GM19099 (cell line): ENCODE measurements around the gene DOK1.
A peak's percentile ranks its signal among the peaks of the same experiment; 100 is the strongest.

Source experiments
- POLR2A ChIP-seq: IDR thresholded peaks from 3 replicates; pipeline ENCODE4 v1.6.1; 2011; ENCODE audit warnings: low read depth; ENCODE audit not compliant: insufficient read length; ENCODE audit errors: extremely low read depth

Gene DOK1

DNA sequence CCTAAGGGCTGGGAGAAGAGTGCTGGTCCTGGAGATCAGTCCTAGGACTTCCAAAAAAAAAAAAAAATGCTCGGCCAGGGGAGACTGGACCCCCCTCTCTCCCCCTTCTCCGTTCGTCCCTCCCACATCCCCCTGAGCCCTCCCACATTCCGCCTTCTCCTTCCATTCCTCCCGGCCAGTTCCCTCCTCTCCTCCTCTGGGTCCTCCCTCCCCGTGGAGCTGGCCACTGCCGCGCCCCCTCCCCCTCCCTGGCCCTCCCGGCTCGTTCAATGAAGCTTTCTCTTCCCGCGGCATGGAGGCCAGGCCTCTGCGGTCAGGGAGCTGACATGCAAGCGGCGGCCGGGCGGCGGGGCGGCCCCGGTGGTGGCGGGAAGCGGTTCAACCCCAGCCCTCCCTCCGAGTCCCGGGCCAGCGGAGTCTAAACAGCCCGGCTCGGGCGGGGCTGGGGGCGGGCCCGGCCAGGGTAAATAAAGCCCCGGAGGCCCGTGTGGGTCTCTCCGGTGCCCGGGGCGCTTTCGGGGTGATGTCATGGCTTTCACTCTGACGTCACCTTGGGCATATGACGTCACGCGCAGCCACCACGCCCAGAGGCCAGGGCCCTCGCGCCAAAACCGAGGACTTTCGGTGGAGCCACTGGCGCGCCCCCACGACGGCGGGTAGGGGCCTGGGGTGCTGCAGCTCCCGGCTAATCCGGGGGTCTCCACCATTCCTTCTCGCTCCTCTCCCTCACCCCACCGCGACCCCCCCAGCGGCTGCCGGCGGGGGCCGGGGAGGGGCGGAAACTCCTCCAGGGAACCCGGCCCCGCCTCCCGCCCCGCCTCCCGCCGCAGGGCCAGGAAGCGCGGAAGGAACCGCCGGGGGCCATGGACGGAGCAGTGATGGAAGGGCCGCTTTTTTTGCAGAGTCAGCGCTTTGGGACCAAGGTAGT lies at the start of gene DOK1, which contains the start of gene LOXL3:
Gene DOK1 (plus strand): TSS at position 829 of the 928 bp plus-strand sequence. CDS start 35 bp downstream, at position 864.
Gene LOXL3 (minus strand): TSS at position 51 of the 928 bp plus-strand sequence. CDS start 1,308 bp downstream, outside the sequence.
- peak; percentile 67 for TF ChIP-seq POLR2A

DNA sequence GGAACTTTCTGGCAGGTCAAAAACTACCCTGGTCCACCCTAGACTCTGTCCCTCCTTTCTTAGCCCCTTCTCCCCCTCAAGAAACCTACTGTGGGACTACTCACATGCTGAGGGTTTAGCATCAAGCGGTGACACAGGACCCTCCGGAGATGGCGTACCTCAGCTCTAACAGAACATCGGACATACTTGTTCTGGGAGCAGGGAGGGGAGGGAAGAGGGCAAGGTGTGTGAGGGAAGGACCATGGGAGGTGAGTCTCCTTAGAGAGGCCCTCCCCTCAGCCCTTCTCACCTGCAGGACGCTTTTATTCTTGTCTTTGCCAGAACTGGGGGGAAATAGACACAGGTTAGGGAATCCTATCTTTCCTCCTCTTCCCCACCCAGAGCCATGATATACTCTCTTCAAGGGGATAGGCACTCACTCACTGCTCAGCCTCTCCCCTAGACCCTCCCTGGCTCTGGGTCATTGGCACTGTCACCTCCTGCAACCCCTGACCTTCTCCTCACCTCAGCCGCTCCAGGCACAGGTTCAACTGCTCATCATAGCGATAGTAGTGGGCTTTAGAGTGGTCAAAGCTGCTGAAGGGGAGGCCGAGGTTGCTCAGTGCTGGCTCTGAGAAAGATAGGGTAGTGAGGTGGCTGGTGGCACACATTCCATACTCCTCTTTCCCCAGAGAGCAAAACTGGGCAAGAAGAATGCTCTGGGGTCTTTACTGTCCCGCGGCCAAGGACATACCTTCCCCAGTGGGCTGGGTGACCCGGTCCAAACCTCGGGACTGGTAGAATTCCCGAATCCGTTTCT lies 48.9 kb upstream of the DOK1 start:
- no peak for TF ChIP-seq POLR2A

DNA sequence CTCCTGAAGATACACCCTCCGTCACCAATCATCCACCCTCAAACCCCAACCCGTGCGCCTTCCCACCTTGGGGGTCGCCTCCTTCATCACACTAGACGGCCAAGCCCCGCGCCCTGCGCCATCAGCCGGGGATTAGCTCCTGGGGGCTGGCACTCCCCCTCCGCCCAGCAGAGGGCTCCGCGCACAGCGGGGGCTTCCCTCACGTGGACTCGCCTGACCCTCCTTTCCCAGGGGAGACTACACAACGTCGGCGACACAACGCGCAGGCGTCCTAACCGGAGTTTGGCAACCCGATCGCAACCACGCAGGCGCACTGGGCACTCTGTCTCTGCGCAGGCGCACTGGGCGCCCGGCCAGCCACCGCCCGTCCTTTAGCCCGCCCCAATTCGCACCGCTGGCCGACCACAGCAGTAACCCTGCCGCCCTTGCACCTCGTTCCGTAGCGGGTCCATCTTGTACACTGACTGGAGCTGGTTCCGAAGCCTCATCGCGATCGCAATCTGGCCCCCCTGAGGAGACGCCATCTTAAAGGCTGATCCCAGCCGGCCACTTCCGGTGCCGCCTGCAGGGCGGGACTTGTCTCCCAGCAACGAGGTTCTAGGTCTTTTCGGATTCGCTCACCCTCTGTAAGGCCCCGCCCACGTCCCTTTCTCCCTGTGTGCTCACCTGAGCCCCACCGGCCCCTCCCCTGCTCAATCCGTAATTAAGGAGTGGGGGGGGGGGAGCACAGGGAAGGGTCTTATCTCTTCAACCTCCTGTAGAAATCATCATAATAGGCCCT lies 47.2 kb upstream of the DOK1 start, which contains the start of gene PCGF1:
Gene PCGF1 (minus strand): TSS at position 551 of the 781 bp plus-strand sequence. CDS start 27 bp downstream, at position 524.
- peak; percentile 90 for TF ChIP-seq POLR2A

DNA sequence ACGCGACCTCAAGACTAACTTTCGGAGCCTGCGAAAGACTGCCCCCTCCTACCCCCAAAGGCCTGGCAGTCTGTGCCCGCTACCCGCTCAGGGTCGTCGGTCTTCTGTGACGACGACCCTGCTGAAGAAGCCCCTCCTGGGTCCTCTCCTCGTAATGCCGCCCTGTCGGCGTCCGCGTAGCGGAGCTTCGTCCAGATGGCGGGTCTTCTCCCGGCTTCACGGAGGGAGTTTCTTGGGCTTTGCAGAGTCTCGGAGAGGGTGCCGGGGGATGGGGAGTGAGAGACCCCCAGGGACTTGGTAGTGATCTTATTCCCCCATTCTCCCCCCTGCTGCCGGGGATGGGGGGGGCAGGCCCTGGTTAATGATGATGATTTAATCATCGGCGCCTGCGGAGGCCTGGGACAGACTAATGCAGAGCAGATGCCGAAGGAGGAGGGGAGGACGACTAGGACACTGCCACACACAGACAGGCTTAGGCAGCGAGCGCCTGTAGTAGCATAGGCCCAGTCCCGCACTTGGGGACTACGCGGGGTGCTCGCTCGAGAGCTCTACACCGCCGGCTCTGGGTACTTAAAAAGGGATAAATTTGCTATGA lies 46.5 kb upstream of the DOK1 start:
- no peak for TF ChIP-seq POLR2A

DNA sequence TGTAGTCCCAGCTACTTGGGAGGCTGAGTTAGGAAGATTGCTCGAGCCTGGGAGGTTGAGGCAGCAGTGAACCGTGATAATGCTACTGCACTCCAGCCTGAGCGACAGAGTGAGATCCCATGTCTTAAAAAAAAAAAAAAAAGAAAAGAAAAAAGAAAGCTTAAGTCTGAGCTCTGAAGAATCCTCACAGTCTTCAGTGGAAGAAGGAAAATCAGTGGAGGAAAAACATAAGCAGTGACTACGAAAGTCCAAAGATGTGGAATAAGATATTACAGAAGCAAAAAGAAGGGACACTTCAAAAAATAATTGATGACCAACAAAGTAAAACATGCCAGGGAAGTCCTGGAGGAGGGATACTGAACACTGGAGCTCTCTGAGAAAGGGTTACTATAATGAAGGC lies 44.2 kb upstream of the DOK1 start:
- TF ChIP-seq POLR2A, result no peak

DNA sequence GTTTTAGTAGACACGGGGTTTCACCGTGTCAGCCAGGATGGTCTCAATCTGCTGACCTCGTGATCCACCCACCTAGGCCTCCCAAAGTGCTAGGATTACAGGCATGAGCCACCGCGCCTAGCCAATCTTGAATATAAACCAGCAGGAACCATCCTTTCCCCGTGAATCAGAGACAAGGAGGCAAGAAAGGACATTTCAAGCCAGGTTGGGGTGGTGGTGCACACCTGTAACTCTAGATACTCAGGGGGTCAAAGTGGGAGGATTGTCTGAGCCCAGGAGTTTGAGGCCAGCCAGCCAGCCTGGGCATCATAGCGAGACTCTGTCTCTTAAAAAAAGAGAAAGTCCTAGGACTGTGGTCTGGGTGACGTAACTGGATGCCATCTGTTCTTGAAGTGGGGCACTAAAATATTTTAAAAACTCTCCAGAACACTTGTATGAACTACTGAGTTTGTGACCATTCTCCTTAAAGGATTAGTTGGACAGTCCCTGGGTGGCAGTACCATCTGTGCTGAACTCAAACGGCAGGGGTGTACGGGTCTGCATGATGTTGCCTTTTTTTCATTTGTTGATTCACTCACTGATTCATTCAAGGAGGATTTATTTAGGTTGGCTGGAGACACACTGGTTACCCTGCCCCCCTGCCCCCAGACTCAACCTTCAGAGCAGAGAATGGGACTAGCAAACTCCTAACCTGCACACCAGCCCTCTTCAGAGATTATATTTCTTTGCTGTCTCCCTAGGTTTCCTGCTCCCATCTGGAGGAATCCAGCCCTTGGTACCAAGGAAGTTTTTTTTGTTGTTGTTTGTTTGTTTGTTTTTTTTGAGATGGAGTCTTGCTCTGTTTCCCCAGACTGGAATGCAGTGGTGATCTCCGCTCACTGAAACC lies 43.2 kb upstream of the DOK1 start:
- TF ChIP-seq POLR2A, result no peak

DNA sequence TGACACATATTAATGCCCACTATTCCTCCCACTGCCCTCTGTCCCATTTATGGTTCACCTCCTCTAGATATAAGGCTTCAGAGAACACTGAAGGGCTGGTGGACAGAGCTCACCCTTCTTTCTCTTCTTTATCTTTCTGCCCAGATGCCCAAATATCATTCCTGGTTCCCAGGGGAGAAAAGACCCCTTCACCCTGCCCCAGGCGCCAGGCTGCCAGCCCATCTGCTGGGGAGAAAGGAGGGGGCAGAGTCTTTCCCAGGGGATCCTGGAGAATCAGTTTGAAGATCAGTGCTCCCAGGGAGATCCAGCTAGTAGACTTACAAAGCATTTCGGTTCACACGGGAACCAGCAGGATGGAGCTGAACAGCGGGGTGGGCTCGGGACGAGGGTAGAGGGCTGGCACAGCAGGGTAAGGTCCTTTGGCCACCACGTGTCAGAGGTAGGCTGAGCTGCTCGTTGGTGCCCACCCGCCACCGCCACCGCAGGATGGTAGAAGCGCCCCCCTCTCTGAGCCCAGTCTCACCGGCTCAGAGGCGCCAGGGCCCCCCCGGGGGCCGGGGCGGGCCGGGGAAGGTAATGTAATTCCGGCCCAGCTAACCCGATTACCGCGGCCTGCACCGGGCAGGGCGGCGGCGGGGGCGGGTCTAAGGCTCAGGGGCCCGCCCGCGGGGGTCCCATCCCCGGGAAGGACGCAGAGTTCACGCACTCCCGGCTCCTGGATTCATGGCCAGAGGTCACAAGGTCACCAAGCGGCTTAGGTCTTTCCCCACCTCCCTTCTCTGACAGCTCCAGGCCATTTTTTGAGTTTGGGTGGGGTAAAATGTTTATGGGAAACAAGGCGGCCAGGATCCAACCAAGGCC lies 41.5 kb upstream of the DOK1 start:
- TF ChIP-seq POLR2A, result no peak

DNA sequence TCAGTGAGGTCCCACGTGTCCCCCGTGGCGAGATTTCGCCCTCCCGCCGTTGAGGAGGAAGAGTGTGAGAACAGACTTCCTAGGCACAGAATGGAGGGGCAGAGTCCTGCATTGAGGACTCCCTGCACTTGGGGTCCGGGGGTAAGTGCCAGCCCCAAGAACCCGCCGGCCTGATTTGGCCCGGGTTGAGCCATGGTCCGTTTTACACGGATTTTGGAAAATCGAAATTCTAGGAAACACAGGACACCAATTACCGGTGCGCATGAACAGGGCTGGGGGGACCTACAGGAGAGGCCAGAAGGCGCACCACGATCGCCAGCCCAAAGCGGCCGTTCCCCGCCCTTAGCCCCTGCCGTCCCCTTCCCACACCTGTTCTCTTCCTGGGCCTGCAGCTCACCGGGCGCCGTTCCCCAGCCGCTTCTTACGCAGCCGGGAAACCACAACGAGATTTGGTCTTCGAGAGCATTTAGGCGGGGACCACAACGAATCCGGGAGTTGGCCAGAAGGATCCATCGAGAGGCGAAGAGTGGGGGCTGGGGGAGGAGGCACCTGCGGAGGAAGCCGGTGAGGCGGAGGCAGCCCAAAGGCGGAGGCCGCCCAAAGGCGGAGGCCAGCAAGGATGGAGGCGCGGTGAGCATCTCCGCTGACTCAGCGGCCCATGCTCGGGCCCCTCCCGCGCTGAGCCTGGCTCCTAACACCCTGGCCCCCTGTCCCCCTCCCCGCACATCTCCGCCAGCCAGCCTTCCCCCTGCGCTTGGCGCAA lies 40.7 kb upstream of the DOK1 start:
- TF ChIP-seq POLR2A, result no peak

DNA sequence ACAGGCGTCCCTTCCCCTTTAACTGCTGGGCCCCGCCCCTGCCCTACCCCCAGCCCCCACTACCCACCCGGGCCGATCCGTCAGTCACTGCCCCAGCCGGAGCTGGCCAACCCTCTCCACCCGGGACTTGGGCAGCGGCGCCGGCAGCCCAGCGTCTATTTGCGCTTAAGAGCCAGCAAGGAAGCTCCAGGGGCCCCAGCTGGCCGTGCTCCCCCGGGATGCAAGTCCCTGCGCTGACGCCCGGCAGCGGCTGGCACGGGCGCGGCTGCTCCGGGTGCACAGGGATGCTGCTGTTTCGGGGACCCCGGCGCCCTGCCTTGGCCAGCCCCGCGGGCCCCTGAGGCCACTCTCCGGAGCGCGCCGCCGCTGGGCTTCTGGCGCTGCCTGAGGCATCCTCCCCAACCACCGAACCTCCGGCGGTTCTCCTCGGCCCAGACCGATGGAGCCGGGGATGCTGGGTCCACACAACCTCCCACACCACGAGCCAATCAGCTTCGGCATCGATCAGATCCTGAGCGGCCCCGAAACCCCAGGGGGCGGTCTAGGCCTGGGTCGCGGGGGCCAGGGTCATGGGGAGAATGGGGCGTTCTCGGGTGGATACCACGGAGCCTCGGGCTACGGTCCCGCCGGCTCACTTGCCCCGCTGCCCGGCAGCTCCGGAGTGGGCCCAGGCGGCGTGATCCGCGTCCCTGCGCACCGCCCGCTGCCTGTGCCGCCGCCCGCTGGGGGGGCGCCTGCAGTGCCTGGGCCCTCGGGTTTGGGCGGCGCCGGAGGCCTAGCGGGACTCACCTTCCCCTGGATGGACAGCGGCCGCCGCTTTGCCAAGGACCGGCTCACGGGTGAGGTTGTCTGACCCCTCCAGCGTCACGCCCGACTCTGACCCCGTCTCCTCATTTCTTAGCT lies 39.9 kb upstream of the DOK1 start, which contains the start of gene TLX2:
Gene TLX2 (plus strand): TSS at position 83 of the 903 bp plus-strand sequence. CDS start 357 bp downstream, at position 440.
- no peak for TF ChIP-seq POLR2A

DNA sequence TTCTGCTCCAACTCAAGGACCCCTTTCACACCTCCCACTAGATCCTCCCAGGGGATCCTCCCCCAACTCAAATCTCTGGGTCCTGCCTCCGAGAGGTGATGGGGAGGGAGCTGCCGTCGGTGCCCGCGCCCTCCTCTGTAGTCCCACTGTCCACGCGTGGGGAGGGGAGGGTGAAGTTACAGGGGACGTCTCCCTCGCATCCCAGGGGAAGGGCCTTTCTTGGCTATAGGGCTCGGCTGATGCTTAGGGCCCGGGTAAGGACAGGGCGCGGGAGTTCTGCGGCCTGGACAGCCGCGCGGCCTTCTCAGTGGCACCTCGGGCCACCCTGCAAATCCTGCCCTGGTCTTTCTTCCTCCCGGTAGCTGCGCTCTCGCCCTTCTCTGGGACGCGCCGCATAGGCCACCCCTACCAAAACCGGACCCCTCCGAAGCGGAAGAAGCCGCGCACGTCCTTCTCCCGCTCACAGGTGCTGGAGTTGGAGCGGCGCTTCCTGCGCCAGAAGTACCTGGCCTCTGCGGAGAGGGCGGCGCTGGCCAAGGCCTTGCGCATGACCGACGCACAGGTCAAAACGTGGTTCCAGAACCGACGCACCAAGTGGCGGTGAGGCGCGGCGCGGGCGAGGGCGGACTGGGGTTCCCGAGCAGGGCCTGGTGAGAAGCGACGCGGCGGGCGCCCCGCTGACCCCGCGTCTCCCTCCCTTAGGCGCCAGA lies 39.1 kb upstream of the DOK1 start:
- no peak for TF ChIP-seq POLR2A
